Head of caudate nucleus (tissue), 42 donors: ENCODE results near the gene TNFRSF8.

Experiments used
- DNase-seq, 42 donors: peaks; one replicate each; pipeline versions ENCODE4 v3.0.0 to v3.0.0-alpha.2; 2020 to 2021; ENCODE audit warnings: mixed read lengths in 7 of 42
- intact Hi-C: fragments of 100-400 bp; cut with DNase I; formaldehyde crosslinking; loops from one replicate; pipeline ENCODE4 v1.15.0; 2022

The TNFRSF8 gene

GRCh38 chr1:12147201-12147701 is 84.1 kb downstream of the TNFRSF8 start:
- intact Hi-C loops, result no loop called here
- DNase-seq, result no peak

GRCh38 chr1:12148160-12148957 is 85.3 kb downstream of the TNFRSF8 start:
- intact Hi-C loops, result no loop called here
- DNase-seq, result no peak

GRCh38 chr1:12148958-12149790 is 86.1 kb downstream of the TNFRSF8 start:
- intact Hi-C loops, result no loop called here

DNA sequence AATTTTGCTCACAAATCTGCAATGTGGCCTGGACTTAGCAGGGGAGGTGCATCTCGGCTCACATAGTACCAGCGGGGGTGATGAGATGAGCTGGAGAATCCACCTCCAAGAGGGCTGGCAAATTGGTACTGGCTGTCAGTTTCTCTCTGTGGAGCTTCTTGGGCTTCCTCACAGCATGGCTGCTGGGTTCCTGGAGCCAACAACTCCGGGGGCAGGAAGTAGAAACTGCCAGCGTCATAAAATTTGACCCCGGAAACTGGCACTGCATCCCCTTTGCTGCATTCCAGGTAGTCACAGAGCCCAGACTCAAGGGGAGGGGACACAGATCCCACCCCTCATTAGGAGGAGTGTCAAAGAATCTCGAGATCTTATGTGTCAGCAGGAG is 86.7 kb downstream of the TNFRSF8 start:
- intact Hi-C loops, result no loop called here

More at GRCh38 chr1:12148958-12149790, 86.1 kb downstream of the TNFRSF8 start:
- no peak for DNase-seq

DNA sequence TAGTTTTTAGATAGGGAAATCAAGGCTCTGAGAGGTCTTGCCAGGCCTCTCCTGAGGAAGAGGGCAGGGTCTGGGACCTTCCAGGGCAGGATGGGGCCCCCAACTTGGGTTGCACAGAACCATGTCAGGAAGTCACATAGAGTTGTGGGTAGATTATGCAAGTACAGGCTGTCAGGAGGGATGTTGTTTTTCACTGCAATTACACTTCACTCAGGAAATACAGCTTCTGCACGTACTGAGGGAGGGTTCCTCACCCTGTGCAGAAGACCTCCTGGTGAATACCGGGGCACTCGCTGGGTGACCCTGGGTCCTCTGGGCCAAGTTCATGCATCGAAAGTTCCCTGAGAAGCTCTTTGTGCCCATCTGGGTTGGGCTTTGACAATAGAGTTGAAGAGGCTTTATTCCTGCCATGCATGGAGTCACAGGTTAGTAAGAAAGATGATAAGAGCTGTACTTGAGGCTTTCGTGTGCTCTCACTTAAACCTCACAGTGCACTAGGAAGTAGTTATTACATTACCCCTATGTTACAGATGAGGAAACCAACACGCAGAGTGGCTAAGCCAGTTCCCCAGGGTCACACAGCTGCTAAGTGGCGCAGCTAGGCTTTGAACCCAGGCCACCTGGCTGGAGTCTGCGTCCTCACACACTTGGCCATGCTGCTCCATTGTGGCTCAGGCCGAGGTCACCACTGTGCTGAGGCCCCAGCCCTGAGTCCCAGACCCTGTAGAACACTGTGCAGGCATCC is 87.5 kb downstream of the TNFRSF8 start:
- DNase-seq, result peak in 2 of 42 donors; percentile 15 to 17
- intact Hi-C loops, result no loop called here

More for the DNA sequence above, 86.7 kb downstream of the TNFRSF8 start:
- DNase-seq, result no peak

DNA sequence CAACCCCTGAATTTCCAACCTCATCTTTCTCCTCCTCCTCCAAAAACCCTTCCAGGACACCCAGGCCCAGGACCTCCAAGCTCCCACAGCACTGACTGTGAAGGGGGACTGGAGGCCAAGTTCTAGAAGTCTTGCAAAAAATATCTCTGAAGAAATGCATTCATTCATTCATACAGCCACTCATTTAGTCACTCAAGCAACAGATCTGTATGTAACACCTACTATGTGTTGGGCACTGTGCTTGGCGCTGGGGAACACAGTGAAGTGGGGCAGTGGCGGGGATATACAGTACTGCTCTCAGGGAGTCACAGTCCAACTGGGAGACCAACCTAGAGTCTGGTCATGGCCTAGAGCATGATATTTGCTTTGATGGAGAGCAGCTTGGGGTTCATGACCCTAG is 88.4 kb downstream of the TNFRSF8 start:
- intact Hi-C loops, result no loop called here
- no peak for DNase-seq

GRCh38 chr1:12152113-12152891 is 89.2 kb downstream of the TNFRSF8 start:
- DNase-seq, result no peak
- intact Hi-C loops, result no loop called here

- intact Hi-C loops, result no loop called here
- peak in 23 of 42 donors; percentile 25 to 78 (median 50) for DNase-seq
These were observed 90.2 kb downstream of the TNFRSF8 start for GRCh38 chr1:12153181-12153785.

GRCh38 chr1:12155328-12155727 is 92.2 kb downstream of the TNFRSF8 start:
- no peak for DNase-seq
- intact Hi-C loops, result no loop called here

DNA sequence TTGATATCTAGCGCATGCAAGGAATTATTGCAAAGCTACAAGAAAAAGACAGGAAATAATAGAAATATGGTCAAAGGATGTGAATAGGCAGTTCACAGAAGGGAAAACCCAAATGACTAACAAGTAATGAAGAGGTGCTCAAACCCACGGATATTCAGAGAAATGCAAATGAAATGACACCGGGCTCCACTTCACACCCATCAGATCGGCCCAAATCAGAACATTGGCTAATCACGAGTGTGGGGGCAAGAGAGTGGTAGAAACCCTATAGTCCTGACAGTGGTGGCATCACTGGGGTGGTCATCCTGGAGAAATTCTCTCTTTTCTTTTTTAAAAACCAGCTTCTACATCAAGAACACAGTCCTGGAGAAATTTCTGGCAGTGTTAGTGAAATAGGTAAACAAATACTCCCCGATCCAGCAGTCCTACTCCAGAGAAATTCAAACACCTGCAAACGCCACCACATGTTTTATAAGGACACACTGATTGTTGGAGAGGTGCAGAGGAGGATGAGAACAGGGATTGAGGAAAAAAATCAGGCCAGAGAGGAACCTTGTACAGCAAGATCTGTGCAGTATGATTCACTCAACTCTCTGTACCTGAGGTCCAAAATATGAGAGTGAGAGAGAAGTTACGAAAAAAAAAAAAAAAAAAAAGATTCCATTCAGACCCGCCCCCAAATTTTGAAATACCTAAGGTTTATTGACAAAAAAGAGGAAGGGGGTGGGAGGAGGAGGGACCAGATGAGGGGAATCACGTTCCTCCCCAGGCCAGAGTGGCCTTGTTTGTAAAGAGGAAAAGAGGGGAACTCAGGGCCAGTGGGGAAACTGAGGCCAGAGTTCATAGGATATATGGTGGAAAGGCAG is 94.5 kb downstream of the TNFRSF8 start:
- intact Hi-C loops, result no loop called here
- DNase-seq, result no peak

GRCh38 chr1:12158357-12159092 is 95.4 kb downstream of the TNFRSF8 start:
- intact Hi-C loops, result no loop called here
- no peak for DNase-seq

GRCh38 chr1:12159816-12160215 is 96.7 kb downstream of the TNFRSF8 start:
- no peak for DNase-seq
- intact Hi-C loops, result no loop called here

GRCh38 chr1:12161324-12161661 is 98.2 kb downstream of the TNFRSF8 start:
- intact Hi-C loops, result no loop called here
- no peak for DNase-seq

GRCh38 chr1:12161662-12162458 is 98.8 kb downstream of the TNFRSF8 start:
- DNase-seq, result peak in 35 of 42 donors; percentile 35 to 82 (median 52)
- intact Hi-C loops, result no loop called here

GRCh38 chr1:12162459-12163137 is 99.5 kb downstream of the TNFRSF8 start:
- intact Hi-C loops, result no loop called here
- no peak for DNase-seq
